ENCODE measurements around the gene MTAP. TPM values are rescaled to one million over a fixed set of nuclear protein-coding genes. Genes with fewer than 3 reads are reported as not detected.
A peak's percentile ranks its signal among the peaks of the same experiment; 100 is the strongest.

Gene MTAP
- total RNA-seq, 1 donor from 2014 or later = 73.4 TPM

- no peaks in the 10 kb centered on the region for H3K27me3 Mint-ChIP-seq
- TF ChIP-seq, protein P1, sequence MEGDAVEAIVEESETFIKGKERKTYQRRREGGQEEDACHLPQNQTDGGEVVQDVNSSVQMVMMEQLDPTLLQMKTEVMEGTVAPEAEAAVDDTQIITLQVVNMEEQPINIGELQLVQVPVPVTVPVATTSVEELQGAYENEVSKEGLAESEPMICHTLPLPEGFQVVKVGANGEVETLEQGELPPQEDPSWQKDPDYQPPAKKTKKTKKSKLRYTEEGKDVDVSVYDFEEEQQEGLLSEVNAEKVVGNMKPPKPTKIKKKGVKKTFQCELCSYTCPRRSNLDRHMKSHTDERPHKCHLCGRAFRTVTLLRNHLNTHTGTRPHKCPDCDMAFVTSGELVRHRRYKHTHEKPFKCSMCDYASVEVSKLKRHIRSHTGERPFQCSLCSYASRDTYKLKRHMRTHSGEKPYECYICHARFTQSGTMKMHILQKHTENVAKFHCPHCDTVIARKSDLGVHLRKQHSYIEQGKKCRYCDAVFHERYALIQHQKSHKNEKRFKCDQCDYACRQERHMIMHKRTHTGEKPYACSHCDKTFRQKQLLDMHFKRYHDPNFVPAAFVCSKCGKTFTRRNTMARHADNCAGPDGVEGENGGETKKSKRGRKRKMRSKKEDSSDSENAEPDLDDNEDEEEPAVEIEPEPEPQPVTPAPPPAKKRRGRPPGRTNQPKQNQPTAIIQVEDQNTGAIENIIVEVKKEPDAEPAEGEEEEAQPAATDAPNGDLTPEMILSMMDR (conservative IDR thresholded peaks at IDR 0.05) = no peak
Observed at GRCh38 chr9:21848615-21849014, 46.2 kb downstream of the MTAP start.

GRCh38 chr9:21852754-21853153 is 50.3 kb downstream of the MTAP start:
- DNase-seq (ENCODE audit: extremely low spot score, unreplicated experiment) = no peak
- no peaks in the 10 kb centered on the region for H3K27me3 Mint-ChIP-seq
- peaks cover 80% of the 10 kb centered on the region for H3K36me3 Mint-ChIP-seq
- peaks cover 6% of the 10 kb centered on the region for H3K4me1 Mint-ChIP-seq (ENCODE audit: unreplicated experiment)
- peak overlapping the region; percentile 26 for H3K27ac Mint-ChIP-seq
- H3K4me3 Mint-ChIP-seq = no peak overlapping the region
- no peaks in the 10 kb centered on the region for H3K9me3 Mint-ChIP-seq
- TF ChIP-seq, protein P1 (conservative IDR thresholded peaks at IDR 0.05) = no peak

More at GRCh38 chr9:21848615-21849014, 46.2 kb downstream of the MTAP start:
- H3K27ac Mint-ChIP-seq = no peak overlapping the region
- no peak overlapping the region for H3K4me3 Mint-ChIP-seq
- no peaks in the 10 kb centered on the region for H3K4me1 Mint-ChIP-seq (ENCODE audit: unreplicated experiment)
- peaks cover 84% of the 10 kb centered on the region for H3K36me3 Mint-ChIP-seq
- no peak for DNase-seq (ENCODE audit: extremely low spot score, unreplicated experiment)
- H3K9me3 Mint-ChIP-seq = peaks cover 1% of the 10 kb centered on the region

DNA sequence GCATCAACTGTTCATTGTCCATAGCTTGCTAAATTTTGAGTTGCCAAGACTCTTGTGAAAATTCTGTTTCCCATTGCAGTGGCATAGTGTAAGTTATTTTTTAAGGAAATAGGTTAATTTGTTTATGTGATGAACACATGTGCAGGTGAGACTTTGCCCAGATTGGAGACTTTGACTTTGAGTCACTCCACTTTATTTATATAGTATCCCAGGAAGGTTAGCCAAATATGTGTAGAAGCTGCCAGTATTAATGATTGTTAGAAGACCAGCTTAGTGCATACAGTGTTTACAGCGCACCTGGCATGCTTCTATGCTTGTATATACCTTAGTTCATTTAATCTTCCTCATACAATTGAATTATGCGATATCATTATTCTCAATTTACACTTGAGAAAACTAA is 51.0 kb downstream of the MTAP start:
- Mint-ChIP-seq H3K4me1 (ENCODE audit: unreplicated experiment) (peaks cover 6% of the 10 kb centered on the region), H3K4me3 (no peak overlapping the region), H3K27me3 (no peaks in the 10 kb centered on the region), H3K9me3 (no peaks in the 10 kb centered on the region), H3K27ac (peak overlapping the region; percentile 63), H3K36me3 (peaks cover 80% of the 10 kb centered on the region)
- DNase-seq (ENCODE audit: extremely low spot score, unreplicated experiment) = no peak
- TF ChIP-seq, protein P1 (conservative IDR thresholded peaks at IDR 0.05) = no peak

DNA sequence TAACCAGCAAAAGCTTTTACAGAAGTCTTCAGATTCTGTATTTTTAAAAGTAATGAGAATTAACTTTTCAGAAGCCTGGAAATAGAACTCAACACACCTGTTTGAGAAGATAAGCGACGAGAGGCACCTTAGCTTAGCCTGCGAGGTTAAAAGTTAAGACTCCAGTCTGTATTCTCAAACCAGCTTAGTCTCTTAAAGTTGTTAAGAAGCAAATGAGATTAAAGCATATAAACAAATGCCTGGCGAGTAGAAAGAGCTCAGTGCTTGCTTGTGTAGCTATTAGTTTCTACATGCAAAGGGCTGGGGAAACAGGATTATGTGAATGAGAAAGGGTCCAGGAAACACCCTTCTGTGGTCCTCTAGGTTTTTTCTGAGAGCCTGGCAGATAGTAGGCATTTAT is 51.7 kb downstream of the MTAP start:
- Mint-ChIP-seq H3K4me1 (ENCODE audit: unreplicated experiment) (peaks cover 6% of the 10 kb centered on the region), H3K4me3 (no peak overlapping the region), H3K27ac (peak overlapping the region; percentile 69), H3K9me3 (no peaks in the 10 kb centered on the region), H3K27me3 (no peaks in the 10 kb centered on the region), H3K36me3 (peaks cover 77% of the 10 kb centered on the region)
- TF ChIP-seq, protein P1 (conservative IDR thresholded peaks at IDR 0.05) = no peak
- no peak for DNase-seq (ENCODE audit: extremely low spot score, unreplicated experiment)

DNA sequence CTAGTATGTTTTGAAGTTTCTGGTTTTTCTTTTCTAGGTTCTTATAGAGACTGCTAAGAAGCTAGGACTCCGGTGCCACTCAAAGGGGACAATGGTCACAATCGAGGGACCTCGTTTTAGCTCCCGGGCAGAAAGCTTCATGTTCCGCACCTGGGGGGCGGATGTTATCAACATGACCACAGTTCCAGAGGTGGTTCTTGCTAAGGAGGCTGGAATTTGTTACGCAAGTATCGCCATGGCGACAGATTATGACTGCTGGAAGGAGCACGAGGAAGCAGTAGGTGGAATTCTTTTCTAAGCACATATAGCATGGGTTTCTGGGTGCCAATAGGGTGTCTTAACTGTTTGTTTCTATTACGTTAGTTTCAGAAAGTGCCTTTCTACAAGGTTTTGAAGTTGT is 52.2 kb downstream of the MTAP start:
- no peaks in the 10 kb centered on the region for H3K9me3 Mint-ChIP-seq
- H3K27ac Mint-ChIP-seq = peak overlapping the region; percentile 69
- peaks cover 73% of the 10 kb centered on the region for H3K36me3 Mint-ChIP-seq
- peaks cover 6% of the 10 kb centered on the region for H3K4me1 Mint-ChIP-seq (ENCODE audit: unreplicated experiment)
- peak overlapping the region; percentile 29 for H3K4me3 Mint-ChIP-seq
- TF ChIP-seq, protein P1 (conservative IDR thresholded peaks at IDR 0.05) = no peak
- no peaks in the 10 kb centered on the region for H3K27me3 Mint-ChIP-seq
- DNase-seq (ENCODE audit: extremely low spot score, unreplicated experiment) = no peak

All from type B pancreatic cell (in vitro differentiated cells).